A673 (cell line): ENCODE results near the gene STOX1. TPM values are rescaled to one million over a fixed set of nuclear protein-coding genes. Genes with fewer than 3 reads are reported as not detected.
"Not testable (repeated sequence)": the region's sequence is repeated elsewhere in the genome, so short reads cannot be mapped to it uniquely, and the experiment has no call there.

Source experiments
- BruUV-seq: library from RNA; stranded (reverse); fragments of 400-500 nt; replicated peaks from 2 replicates; lab custom pipeline; 2021; lab: Mats Ljungman, UMichigan
- CTCF ChIA-PET: fragments of 300-600 bp; sonication (Branson Sonifier 250); formaldehyde crosslinking; loops from one replicate; lab custom pipeline; 2022; ENCODE audit warnings: antibody characterized with exemption; lab: Charles Lee
- POLR2A ChIA-PET: fragments of 300-600 bp; sonication (Branson Sonifier 250); formaldehyde crosslinking; loops from one replicate; lab custom pipeline; 2022; ENCODE audit warnings: antibody characterized with exemption; ENCODE audit not compliant: low non-redundant PET; lab: Charles Lee
- DNase-seq: peaks from one replicate; pipeline ENCODE4 v3.0.0-alpha.2; 2015; ENCODE audit warnings: low spot score
- H3K27ac ChIP-seq: fragments of 200-600 bp; sonication (generic); 2 replicates; pipeline ENCODE4 v1.5.1; 2016; ENCODE audit warnings: mixed run types, low read depth, mild to moderate bottlenecking, mixed read lengths, antibody characterized with exemption, low read length; ENCODE audit not compliant: poor library complexity, severe bottlenecking
- H3K27me3 ChIP-seq: fragments of 200-600 bp; sonication (generic); replicated peaks from 2 replicates; pipeline ENCODE4 v1.6.1; 2017; ENCODE audit warnings: mixed run types, low read depth, mild to moderate bottlenecking, mixed read lengths, antibody characterized with exemption, low read length; ENCODE audit not compliant: insufficient read depth, poor library complexity
- H3K36me3 ChIP-seq: fragments of 200-600 bp; sonication (generic); 2 replicates; pipeline ENCODE4 v1.6.1; 2016; ENCODE audit warnings: mixed run types, mild to moderate bottlenecking, mixed read lengths, antibody characterized with exemption, low read length; ENCODE audit not compliant: insufficient read depth, poor library complexity, severe bottlenecking
- H3K4me1 ChIP-seq: fragments of 200-600 bp; sonication (generic); 2 replicates; pipeline ENCODE4 v1.6.1; 2017; ENCODE audit warnings: mixed run types, mild to moderate bottlenecking, mixed read lengths, antibody characterized with exemption, low read length; ENCODE audit not compliant: insufficient read depth, poor library complexity, severe bottlenecking
- H3K4me3 ChIP-seq: fragments of 200-600 bp; sonication (generic); 2 replicates; pipeline ENCODE4 v1.5.1; 2016; ENCODE audit warnings: low read depth, mixed run types, mild to moderate bottlenecking, mixed read lengths, low read length; ENCODE audit not compliant: poor library complexity, severe bottlenecking
- H3K9me3 ChIP-seq: fragments of 200-600 bp; sonication (generic); 2 replicates; pipeline ENCODE4 v1.6.1; 2016; ENCODE audit warnings: mixed run types, low read depth, mild to moderate bottlenecking, mixed read lengths, antibody characterized with exemption, low read length; ENCODE audit not compliant: poor library complexity, severe bottlenecking
- CTCF ChIP-seq: fragments of 300-800, 200-600 bp; sonication (generic); conservative IDR thresholded peaks from 2 replicates; pipeline ENCODE4 v1.5.1; 2017; ENCODE audit warnings: low read depth, mild to moderate bottlenecking, antibody characterized with exemption, low read length, moderate library complexity, mixed read lengths
- EZH2 ChIP-seq: fragments of 200-600 bp; sonication (generic); IDR thresholded peaks from 2 replicates; pipeline ENCODE4 v1.6.1; 2017; ENCODE audit warnings: borderline replicate concordance, low read depth, mild to moderate bottlenecking, mixed read lengths, antibody characterized with exemption, low read length; ENCODE audit not compliant: poor library complexity, severe bottlenecking
- intact Hi-C: fragments of 100-400 bp; cut with micrococcal nuclease; formaldehyde crosslinking; loops from one replicate; pipeline ENCODE4 v1.10.0; 2022; ENCODE audit not compliant: unreplicated experiment
- total RNA-seq: library from RNA; stranded (reverse); gene quantifications from 2 replicates; pipeline ENCODE4 v1.2.3, GENCODE V29; 2021

The STOX1 gene
- total RNA-seq, 1 experiment from 2014 or later, result 2.1 TPM

GRCh38 chr10:68827592-68827959 lies 245 bp downstream of the STOX1 start:
- POLR2A ChIA-PET, result interaction anchor here (0.6 kb wide), 1 partner anchor 46 kb away, joined by 3 read pairs; no protein-coding TSS in a partner anchor
- not testable (repeated sequence) for BruUV-seq

GRCh38 chr10:68828083-68828601 lies 811 bp downstream of the STOX1 start:
- DNase-seq, result peak; percentile 23
- H3K27me3 ChIP-seq, intact Hi-C loops, H3K36me3 ChIP-seq, CTCF ChIA-PET, H3K9me3 ChIP-seq, H3K4me1 ChIP-seq, BruUV-seq, H3K27ac ChIP-seq, POLR2A ChIA-PET: not testable (repeated sequence)
- peak overlapping the region; percentile 38 for H3K4me3 ChIP-seq

More at GRCh38 chr10:68827592-68827959, 245 bp downstream of the STOX1 start:
- peak overlapping the region; percentile 66 for H3K4me3 ChIP-seq
- intact Hi-C loops, H3K36me3 ChIP-seq, DNase-seq, H3K9me3 ChIP-seq, H3K4me1 ChIP-seq, CTCF ChIA-PET, H3K27me3 ChIP-seq: not testable (repeated sequence)
- H3K27ac ChIP-seq, result peak overlapping the region; percentile 55

- BruUV-seq, result no TSS peak
- Histone ChIP-seq H3K9me3 (no peaks in the 10 kb centered on the region), H3K27ac (no peak overlapping the region), H3K4me3 (no peak overlapping the region), H3K27me3 (no peaks in the 10 kb centered on the region), H3K4me1 (no peaks in the 10 kb centered on the region), H3K36me3 (no peaks in the 10 kb centered on the region)
- intact Hi-C loops, result no loop called here
- TF ChIP-seq CTCF (no peak), EZH2 (no peak)
- DNase-seq, result no peak
- ChIA-PET CTCF (interaction anchor here (0.5 to 0.6 kb wide), 2 partner anchors 67 to 260 kb away, joined by 3 to 4 read pairs; no protein-coding TSS in a partner anchor), POLR2A (no interaction called here)
Observed at GRCh38 chr10:68828833-68829232, 1.5 kb downstream of the STOX1 start.

- H3K36me3 ChIP-seq, result no peaks in the 10 kb centered on the region
- ChIA-PET POLR2A (no interaction called here), CTCF (interaction anchor here (0.6 kb wide), 1 partner anchor 579 kb away, joined by 6 read pairs; no protein-coding TSS in a partner anchor)
- no peak overlapping the region for H3K27ac ChIP-seq
- no peaks in the 10 kb centered on the region for H3K27me3 ChIP-seq
- no peaks in the 10 kb centered on the region for H3K4me1 ChIP-seq
- H3K9me3 ChIP-seq, result no peaks in the 10 kb centered on the region
- DNase-seq, result no peak
- H3K4me3 ChIP-seq, result no peak overlapping the region
- intact Hi-C loops, result no loop called here
- TF ChIP-seq CTCF, result no peak
- TF ChIP-seq EZH2, result no peak
- no TSS peak for BruUV-seq
Observed at GRCh38 chr10:68829521-68829920, 2.2 kb downstream of the STOX1 start.
